Measurements from ENCODE around the gene PTPN18.

Gene PTPN18

GRCh38 chr2:130372833-130373807 lies 17.3 kb downstream of the PTPN18 start:
- TF ChIP-seq POLR2AphosphoS5 (IDR thresholded peaks at IDR 0.05; ENCODE audit: low read depth, low read length) = no peak
- TF ChIP-seq SIN3A (IDR thresholded peaks at IDR 0.05; ENCODE audit: borderline replicate concordance, insufficient read depth, low read length) = no peak
- no peak for TF ChIP-seq TAF1 (IDR thresholded peaks at IDR 0.05; ENCODE audit: borderline replicate concordance, insufficient read depth, low read length)
- TF ChIP-seq FOXP2 (optimal IDR thresholded peaks at IDR 0.05; ENCODE audit: borderline replicate concordance, extremely low read depth, extremely low read length, insufficient read depth) = no peak
- no peak for TF ChIP-seq REST (IDR thresholded peaks at IDR 0.05; ENCODE audit: insufficient read depth in 1 of 2, low read depth in 2 of 2, low read length in 2 of 2)

- TF ChIP-seq TAF1 (IDR thresholded peaks at IDR 0.05; ENCODE audit: borderline replicate concordance, insufficient read depth, low read length) (no peak), POLR2AphosphoS5 (IDR thresholded peaks at IDR 0.05; ENCODE audit: low read depth, low read length) (no peak), FOXP2 (optimal IDR thresholded peaks at IDR 0.05; ENCODE audit: borderline replicate concordance, extremely low read depth, extremely low read length, insufficient read depth) (no peak), SIN3A (IDR thresholded peaks at IDR 0.05; ENCODE audit: borderline replicate concordance, insufficient read depth, low read length) (no peak), REST (IDR thresholded peaks at IDR 0.05; ENCODE audit: insufficient read depth in 1 of 2, low read depth in 2 of 2, low read length in 2 of 2) (no peak)
Observed at GRCh38 chr2:130373808-130374365, 18.0 kb downstream of the PTPN18 start.

GRCh38 chr2:130374587-130375290 lies 18.9 kb downstream of the PTPN18 start:
- no peak for TF ChIP-seq TAF1 (IDR thresholded peaks at IDR 0.05; ENCODE audit: borderline replicate concordance, insufficient read depth, low read length)

- TF ChIP-seq TAF1 (IDR thresholded peaks at IDR 0.05; ENCODE audit: borderline replicate concordance, insufficient read depth, low read length) = no peak
- TF ChIP-seq POLR2AphosphoS5 (IDR thresholded peaks at IDR 0.05; ENCODE audit: low read depth, low read length) = no peak
- no peak for TF ChIP-seq FOXP2 (optimal IDR thresholded peaks at IDR 0.05; ENCODE audit: borderline replicate concordance, extremely low read depth, extremely low read length, insufficient read depth)
- TF ChIP-seq SIN3A (IDR thresholded peaks at IDR 0.05; ENCODE audit: borderline replicate concordance, insufficient read depth, low read length) = no peak
- no peak for TF ChIP-seq REST (IDR thresholded peaks at IDR 0.05; ENCODE audit: insufficient read depth in 1 of 2, low read depth in 2 of 2, low read length in 2 of 2)
Observed at GRCh38 chr2:130375291-130376266, 19.7 kb downstream of the PTPN18 start.

All from PFSK-1 (cell line).